Right lobe of liver (tissue), 6 donors: ENCODE measurements around the gene NMU. TPM values are rescaled to one million over a fixed set of nuclear protein-coding genes. Genes with fewer than 3 reads are reported as not detected.

ENCODE experiments used
- ATAC-seq, 4 donors: fragments of 200-7000 bp; cut with Tn5 transposase; one replicate each; pipeline ENCODE4 v1.9.1; 2020; ENCODE audit warnings: mild to moderate bottlenecking in 4 of 4, moderate library complexity in 4 of 4
- DNase-seq, 3 donors: peaks; one replicate each; pipeline ENCODE4 v3.0.0-alpha.2; 2020
- H3K27ac ChIP-seq, 3 donors: fragments of 200-600 bp; one replicate each; pipeline ENCODE4 v1.8.0; 2022
- H3K27me3 ChIP-seq, 2 donors: fragments of 200-600 bp; one replicate each; pipeline ENCODE4 v1.8.0; 2022
- H3K36me3 ChIP-seq, 4 donors: fragments of 200-600 bp; sonication (generic) in 1 of 4; one replicate each; pipeline versions ENCODE4 v1.5.1 to v1.8.0; 2017 to 2022; ENCODE audit warnings: control low read depth in 1 of 4
- H3K4me1 ChIP-seq, 4 donors: fragments of 200-600 bp; sonication (generic) in 1 of 4; one replicate each; pipeline versions ENCODE4 v1.5.1 to v1.8.0; 2017 to 2022; ENCODE audit warnings: control low read depth in 1 of 4
- H3K4me3 ChIP-seq, 3 donors: fragments of 200-600 bp; one replicate each; pipeline ENCODE4 v1.8.0; 2022
- H3K9me3 ChIP-seq, 4 donors: fragments of 200-600 bp; sonication (generic) in 1 of 4; one replicate each; pipeline versions ENCODE4 v1.5.1 to v1.8.0; 2017 to 2022; ENCODE audit warnings: control low read depth in 1 of 4
- CTCF ChIP-seq, 4 donors: fragments of 200-600 bp in 3 of 4; fragments of 450-650 bp in 1 of 4; IDR thresholded peaks; one replicate each; pipeline versions ENCODE4 v1.5.1 to v1.8.0; 2016 to 2022; ENCODE audit warnings: antibody characterized with exemption in 4 of 4, mild to moderate bottlenecking in 2 of 4
- POLR2A ChIP-seq: fragments of 450-650 bp; IDR thresholded peaks from one replicate; pipeline ENCODE4 v1.6.1; 2017; ENCODE audit warnings: antibody characterized with exemption, mild to moderate bottlenecking
- WGBS: methylation state at CpG from one replicate; pipeline ENCODE4 v1.1.6; 2018; ENCODE audit warnings: low coverage, low lambda C conversion rate; ENCODE audit not compliant: insufficient coverage; ENCODE audit errors: missing lambda C conversion rate; 5-methylcytosine and 5-hydroxymethylcytosine counted together
- intact Hi-C, 2 donors: fragments of 100-400 bp; cut with DNase I; formaldehyde crosslinking; loops; one replicate each; pipeline versions ENCODE4 v1.11.2 to v1.14.1; 2022
- total RNA-seq, 6 experiments: library from RNA; depleted of rRNA in 2 of 6; stranded (reverse); fragments of >200 nt in 2 of 6; fragmentation: NEBNext Ultra II Directional in 3 of 6; extraction: Animal tissue kit (Norgen Biotek cat#: 25700) in 3 of 6; gene quantifications; one replicate each; pipeline versions ENCODE4 v1.1.0 to v1.2.4, GENCODE V29; 2016 to 2023
- donor health status: DM: no; HTN: yes; CAD: no.
- donor health status: DM: no; HTN: no; CAD: no.
- donor health status: DM: no; HTN: no; CAD: no.
- donor health status: DM: no; HTN: yes; CAD: no.
- donor health status: DM: no; HTN: yes; CAD: no.

Gene NMU
- total RNA-seq, 6 experiments from 2014 or later, result not detected

GRCh38 chr4:55546756-55547465 is 89.2 kb downstream of the NMU start, which contains the start of gene CLOCK:
Gene CLOCK (minus strand): TSS chr4:55546909. CDS start chr4:55482785, 64,124 bp downstream.
- intact Hi-C loops, result no loop called here
- WGBS, result 0% methylated on average over 10 of the region's 71 CpGs
- H3K27ac ChIP-seq, result peak within 1 kb of the TSS; percentile 97 to 99 (median 98)

GRCh38 chr4:55546506-55546755 is 89.7 kb downstream of the NMU start:
- no peak for DNase-seq
- Histone ChIP-seq H3K36me3 (no peaks in the 10 kb centered on the region), H3K4me3 (peak overlapping the region; percentile 88 to 95 (median 93)), H3K27me3 (no peaks in the 10 kb centered on the region), H3K27ac (peak overlapping the region; percentile 97 to 99 (median 98)), H3K9me3 (no peaks in the 10 kb centered on the region), H3K4me1 (peaks cover 0 to 14% (median 3%) of the 10 kb centered on the region in 4 donors)
- WGBS, result no CpG with 5 or more reads among the region's 16 CpGs
- intact Hi-C loops, result no loop called here
- ATAC-seq, result peak; percentile 78 to 86 (median 82)
- TF ChIP-seq POLR2A (no peak), CTCF (IDR thresholded peaks at IDR 0.05) (no peak)

More at GRCh38 chr4:55546756-55547465, 89.2 kb downstream of the NMU start, which contains the start of gene CLOCK:
- ATAC-seq, result peak; percentile 84 to 91 (median 88)
- peaks cover 0 to 14% (median 3%) of the 10 kb centered on the region in 4 donors for H3K4me1 ChIP-seq
- peak; percentile 89 to 92 (median 91) for DNase-seq
- no peaks in the 10 kb centered on the region for H3K9me3 ChIP-seq
- TF ChIP-seq POLR2A, result peak; percentile 73
- peak; percentile 48 to 61 (median 58) for TF ChIP-seq CTCF (IDR thresholded peaks at IDR 0.05)
- no peaks in the 10 kb centered on the region for H3K27me3 ChIP-seq
- no peaks in the 10 kb centered on the region for H3K36me3 ChIP-seq
- peak within 1 kb of the TSS; percentile 88 to 95 (median 93) for H3K4me3 ChIP-seq

- intact Hi-C loops, result no loop called here
- ATAC-seq (peak; percentile 69 to 84 (median 81)), DNase-seq (peak; percentile 87 to 92 (median 91))
- Histone ChIP-seq H3K27ac (peak overlapping the region; percentile 97 to 99 (median 98)), H3K36me3 (no peaks in the 10 kb centered on the region), H3K4me1 (peaks cover 0 to 14% (median 3%) of the 10 kb centered on the region in 4 donors), H3K9me3 (no peaks in the 10 kb centered on the region), H3K27me3 (no peaks in the 10 kb centered on the region), H3K4me3 (peak overlapping the region; percentile 88 to 95 (median 93))
- no peak for TF ChIP-seq CTCF (IDR thresholded peaks at IDR 0.05)
- peak; percentile 28 for TF ChIP-seq POLR2A
- 0% methylated on average over 14 of the region's 87 CpGs for WGBS
Measured at GRCh38 chr4:55545641-55546505, 90.2 kb downstream of the NMU start.

Other genes starting within 250 kb of the NMU start
- 10 to 100 TPM; 13.3 to 53.0 (median 23.0) TPM for gene TMEM165, start 240.3 kb downstream of the NMU start, total RNA-seq
- 10 to 100 TPM; 11.1 to 17.3 (median 12.9) TPM for gene CLOCK, start 89.4 kb downstream of the NMU start, total RNA-seq
- gene PDCL2, start 44.1 kb downstream of the NMU start, total RNA-seq, result not detected
- not detected for gene EXOC1L, start 183.5 kb upstream of the NMU start, total RNA-seq
- gene EXOC1, start 217.3 kb upstream of the NMU start, total RNA-seq, result 1 to 10 TPM; 6.7 to 9.8 (median 9.2) TPM